SH-SY5Y (cell line): ENCODE measurements around the gene SUDS3.

Experiments
- GATA2 ChIP-seq: IDR thresholded peaks from 2 replicates; pipeline ENCODE4 v1.6.1; 2011; ENCODE audit warnings: mild to moderate bottlenecking, low read depth, low read length
- GATA3 ChIP-seq: IDR thresholded peaks from 2 replicates; pipeline ENCODE4 v1.6.1; 2011; ENCODE audit warnings: low read depth, mild to moderate bottlenecking, low read length, moderate library complexity

DNA sequence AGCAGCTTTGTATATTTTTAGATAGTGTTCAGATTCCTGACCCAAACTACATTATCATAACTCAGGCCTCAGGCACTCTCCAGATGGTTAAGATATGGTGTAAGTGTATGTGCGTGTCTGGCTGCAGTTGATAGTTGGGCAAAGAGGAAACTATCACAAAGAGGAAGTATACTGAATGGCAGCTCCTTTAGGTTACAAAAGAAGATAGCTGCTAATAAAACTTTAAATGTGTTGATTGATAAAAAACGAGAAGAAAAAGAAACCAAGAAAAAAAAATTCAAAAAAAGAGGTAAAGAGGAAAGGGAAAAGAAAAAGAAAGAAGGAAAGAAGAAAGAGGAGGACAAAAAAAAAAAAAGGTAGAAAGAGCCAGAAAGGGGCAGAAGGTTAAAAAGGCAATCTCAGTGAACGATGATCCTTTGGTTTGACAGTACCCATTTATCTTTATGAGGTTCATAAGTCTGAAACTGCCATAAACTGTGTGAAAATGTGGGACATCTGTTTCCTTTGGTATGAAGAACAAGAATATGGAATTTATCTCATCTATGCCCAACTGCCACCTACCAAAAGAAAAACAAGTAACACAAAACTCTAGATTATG lies 45.8 kb upstream of the SUDS3 start:
- TF ChIP-seq GATA3 (peak; percentile 80), GATA2 (peak; percentile 75)
